H1 (cell line): ENCODE data around the gene CEP152. TPM values are rescaled to one million over a fixed set of nuclear protein-coding genes. Genes with fewer than 3 reads are reported as not detected.

Experiments used
- CTCF ChIA-PET: fragments of 300-600 bp; sonication (Branson Sonifier 250); formaldehyde crosslinking; loops from one replicate; lab custom pipeline; 2021; ENCODE audit not compliant: partially characterized antibody; lab: Charles Lee
- POLR2A ChIA-PET: fragments of 300-600 bp; sonication (Branson Sonifier 250); formaldehyde crosslinking; loops from one replicate; lab custom pipeline; 2021; ENCODE audit warnings: inconsistent platforms; ENCODE audit not compliant: partially characterized antibody; lab: Charles Lee
- DNase-seq, 2 experiments: peaks; one replicate each; pipeline versions ENCODE4 v3.0.0 to v3.0.0-alpha.2; 2010 to 2022; ENCODE audit warnings: low spot score in 2 of 2, low read depth in 1 of 2, mixed read lengths in 1 of 2
- FAIRE-seq: peaks from 2 replicates; lab custom pipeline; 2011; peaks lifted over from hg19 to GRCh38; lab: Jason Lieb, UNC
- H2AFZ ChIP-seq: 2 replicates; pipeline ENCODE4 v1.8.1; 2012; ENCODE audit warnings: low read length, inconsistent platforms
- H2AK5ac ChIP-seq: 2 replicates; pipeline ENCODE4 v1.6.1; 2013; ENCODE audit warnings: low read depth, low read length
- H2BK120ac ChIP-seq: replicated peaks from 2 replicates; pipeline ENCODE3; 2013; ENCODE audit warnings: low read depth, low read length, inconsistent platforms
- H2BK12ac ChIP-seq: 2 replicates; pipeline ENCODE4 v1.6.1; 2013; ENCODE audit warnings: low read depth, low read length
- H2BK15ac ChIP-seq: 2 replicates; pipeline ENCODE4 v1.6.1; 2013; ENCODE audit warnings: low read length
- H2BK20ac ChIP-seq: 2 replicates; pipeline ENCODE4 v1.6.1; 2013; ENCODE audit warnings: low read length
- H2BK5ac ChIP-seq: 2 replicates; pipeline ENCODE4 v1.6.1; 2013; ENCODE audit warnings: low read depth, low read length
- H3K14ac ChIP-seq: 2 replicates; pipeline ENCODE4 v1.6.1; 2013; ENCODE audit warnings: inconsistent platforms; ENCODE audit not compliant: insufficient read length
- H3K18ac ChIP-seq: 2 replicates; pipeline ENCODE4 v1.6.1; 2013; ENCODE audit warnings: low read length; ENCODE audit errors: extremely low read depth
- H3K23ac ChIP-seq: 2 replicates; pipeline ENCODE4 v1.6.1; 2013; ENCODE audit warnings: inconsistent platforms; ENCODE audit not compliant: insufficient read length
- H3K23me2 ChIP-seq: 2 replicates; pipeline ENCODE4 v1.6.1; 2013; ENCODE audit warnings: low read depth, low read length
- H3K27ac ChIP-seq: 2 replicates; pipeline ENCODE4 v1.6.1; 2011; ENCODE audit warnings: low read depth, low read length, inconsistent platforms
- H3K27me3 ChIP-seq, 4 experiments: replicated peaks in 1 of 4; 1 replicate in 1 of 4; 2 replicates in 3 of 4; pipeline versions ENCODE4 v1.6.1 to v1.8.1; 2011 to 2013; ENCODE audit warnings: low read length in 3 of 4, mild to moderate bottlenecking in 3 of 4, inconsistent platforms in 2 of 4, mixed read lengths in 2 of 4, moderate library complexity in 1 of 4; ENCODE audit not compliant: control insufficient read depth in 3 of 4, insufficient read depth in 3 of 4; ENCODE audit errors: extremely low read depth in 1 of 4
- H3K36me3 ChIP-seq, 4 experiments: 2 replicates each; pipeline versions ENCODE4 v1.6.1 to v1.8.1; 2011 to 2013; ENCODE audit warnings: mild to moderate bottlenecking in 4 of 4, low read length in 3 of 4, moderate library complexity in 2 of 4, control low read depth in 1 of 4, inconsistent platforms in 1 of 4; ENCODE audit not compliant: insufficient read depth in 4 of 4, control insufficient read depth in 2 of 4
- H3K4ac ChIP-seq: replicated peaks from 2 replicates; pipeline ENCODE3; 2013; ENCODE audit warnings: low read length, low read depth, mixed read lengths, inconsistent platforms; ENCODE audit not compliant: insufficient read length
- H3K4me1 ChIP-seq, 4 experiments: replicated peaks in 1 of 4; 1 replicate in 1 of 4; 2 replicates in 3 of 4; pipeline versions ENCODE4 v1.6.1 to v1.8.1; 2011 to 2013; ENCODE audit warnings: low read length in 3 of 4, inconsistent platforms in 2 of 4, mixed read lengths in 1 of 4; ENCODE audit not compliant: insufficient read depth in 4 of 4, control insufficient read depth in 3 of 4
- H3K4me2 ChIP-seq, 2 experiments: 2 replicates each; pipeline versions ENCODE4 v1.6.1 to v1.8.1; 2011 to 2013; ENCODE audit warnings: low read depth in 2 of 2, low read length in 2 of 2, control low read depth in 1 of 2, inconsistent platforms in 1 of 2, mild to moderate bottlenecking in 1 of 2; ENCODE audit not compliant: insufficient read depth in 1 of 2
- H3K4me3 ChIP-seq, 4 experiments: fragments of 200-600, 300-600 bp in 1 of 4; sonication (generic), shearing (Covaris generic), sonication (Bioruptor Twin) in 1 of 4; 2 replicates each; pipeline versions ENCODE4 v1.5.1 to v1.8.1; 2011 to 2016; ENCODE audit warnings: low read length in 4 of 4, low read depth in 3 of 4, control low read depth in 2 of 4, inconsistent platforms in 2 of 4, mild to moderate bottlenecking in 2 of 4, mixed read lengths in 1 of 4, moderate library complexity in 1 of 4; ENCODE audit not compliant: insufficient read depth in 2 of 4; ENCODE audit errors: extremely low read depth in 1 of 4
- H3K56ac ChIP-seq: replicated peaks from 2 replicates; pipeline ENCODE3; 2013; ENCODE audit warnings: low read depth, mild to moderate bottlenecking, mixed read lengths, low read length, inconsistent platforms; ENCODE audit not compliant: insufficient read length
- H3K79me1 ChIP-seq: 2 replicates; pipeline ENCODE4 v1.6.1; 2013; ENCODE audit warnings: low read depth, low read length, control low read depth
- H3K79me2 ChIP-seq, 2 experiments: 2 replicates each; pipeline versions ENCODE4 v1.6.1 to v1.8.1; 2012 to 2013; ENCODE audit warnings: low read length in 2 of 2, mild to moderate bottlenecking in 2 of 2, inconsistent platforms in 1 of 2; ENCODE audit not compliant: insufficient read depth in 2 of 2, control insufficient read depth in 1 of 2
- H3K9ac ChIP-seq, 4 experiments: replicated peaks in 1 of 4; 1 replicate in 1 of 4; 2 replicates in 3 of 4; pipeline versions ENCODE4 v1.6.1 to v1.8.1; 2011 to 2013; ENCODE audit warnings: low read depth in 3 of 4, low read length in 3 of 4, control low read depth in 2 of 4, mild to moderate bottlenecking in 2 of 4, moderate library complexity in 2 of 4, inconsistent platforms in 1 of 4; ENCODE audit errors: extremely low read depth in 1 of 4
- H3K9me3 ChIP-seq, 2 experiments: 2 replicates each; pipeline versions ENCODE4 v1.6.1 to v1.8.1; 2012 to 2013; ENCODE audit warnings: mild to moderate bottlenecking in 2 of 2, moderate library complexity in 2 of 2, control low read depth in 1 of 2, inconsistent platforms in 1 of 2, low read depth in 1 of 2, low read length in 1 of 2, mixed read lengths in 1 of 2; ENCODE audit not compliant: insufficient read depth in 2 of 2
- H4K20me1 ChIP-seq, 2 experiments: replicated peaks in 1 of 2; 2 replicates each; pipeline versions ENCODE3 to v1.8.1; 2011 to 2013; ENCODE audit warnings: inconsistent platforms in 2 of 2, low read length in 2 of 2, mild to moderate bottlenecking in 1 of 2; ENCODE audit not compliant: insufficient read depth in 2 of 2, control insufficient read depth in 1 of 2
- H4K5ac ChIP-seq: 2 replicates; pipeline ENCODE4 v1.6.1; 2013; ENCODE audit warnings: low read length, low read depth, mixed read lengths, inconsistent platforms; ENCODE audit not compliant: insufficient read length
- H4K8ac ChIP-seq: 2 replicates; pipeline ENCODE4 v1.8.0; 2013; ENCODE audit warnings: mild to moderate bottlenecking, moderate library complexity, low read length, inconsistent platforms; ENCODE audit not compliant: insufficient read depth; ENCODE audit errors: extremely low read depth
- H4K91ac ChIP-seq: replicated peaks from 2 replicates; pipeline ENCODE3; 2013; ENCODE audit warnings: low read length, mixed read lengths, inconsistent platforms; ENCODE audit not compliant: insufficient read length
- BCL11A ChIP-seq, 2 experiments: IDR thresholded peaks; one replicate each; pipeline ENCODE4 v1.6.1; 2011; ENCODE audit warnings: low read depth in 2 of 2, low read length in 2 of 2, mild to moderate bottlenecking in 2 of 2
- CHD1 ChIP-seq: IDR thresholded peaks from 2 replicates; pipeline ENCODE4 v1.6.1; 2012; ENCODE audit warnings: low read depth, low read length, improper control_type of control experiment
- CTBP2 ChIP-seq: IDR thresholded peaks from 2 replicates; pipeline ENCODE4 v1.7.0; 2011; ENCODE audit warnings: borderline replicate concordance, mild to moderate bottlenecking, moderate library complexity, mixed read lengths, low read length; ENCODE audit not compliant: insufficient read depth, insufficient read length
- GTF2F1 ChIP-seq: IDR thresholded peaks from 2 replicates; pipeline ENCODE4 v1.6.1; 2012; ENCODE audit warnings: low read depth, low read length, improper control_type of control experiment, borderline replicate concordance
- JUND ChIP-seq: IDR thresholded peaks from 2 replicates; pipeline ENCODE4 v1.6.1; 2011; ENCODE audit warnings: mild to moderate bottlenecking, improper control_type of control experiment, low read length
- PHF8 ChIP-seq: fragments of 200-600 bp; sonication (generic); conservative IDR thresholded peaks from 2 replicates; pipeline ENCODE4 v1.7.1; 2012; ENCODE audit warnings: low read depth, mild to moderate bottlenecking, inconsistent platforms, low read length, moderate library complexity
- SIN3A ChIP-seq, 2 experiments: IDR thresholded peaks in 1 of 2; conservative IDR thresholded peaks in 1 of 2; 2 replicates each; pipeline ENCODE4 v1.6.1; 2011 to 2012; ENCODE audit warnings: low read length in 2 of 2, improper control_type of control experiment in 1 of 2, low read depth in 1 of 2, mild to moderate bottlenecking in 1 of 2
- TCF12 ChIP-seq: IDR thresholded peaks from 2 replicates; pipeline ENCODE4 v1.6.1; 2011; ENCODE audit warnings: low read depth, mild to moderate bottlenecking, low read length
- TEAD4 ChIP-seq: IDR thresholded peaks from 2 replicates; pipeline ENCODE4 v1.6.1; 2012; ENCODE audit warnings: low read depth, low read length, inconsistent platforms, mixed read lengths
- ZNF274 ChIP-seq: IDR thresholded peaks from 2 replicates; pipeline ENCODE4 v1.7.0; 2012; ENCODE audit warnings: low read length, borderline replicate concordance; ENCODE audit errors: extremely low read depth
- WGBS, 2 experiments: shearing (Covaris generic) in 1 of 2; methylation state at CpG; one replicate each; pipeline versions ENCODE4 v1.1.6 to v1.1.7; 2013 to 2015; ENCODE audit warnings: low lambda C conversion rate in 2 of 2, mixed read lengths in 2 of 2, inconsistent platforms in 1 of 2, low coverage in 1 of 2, missing lambda C conversion rate in 1 of 2; ENCODE audit not compliant: insufficient replicate concordance in 2 of 2, insufficient coverage in 1 of 2, insufficient read length in 1 of 2; ENCODE audit errors: extremely low coverage in 1 of 2, missing lambda C conversion rate in 1 of 2; 5-methylcytosine and 5-hydroxymethylcytosine counted together
- polyA plus RNA-seq, 7 experiments: library from polyadenylated mRNA; depleted of rRNA in 3 of 7; stranded (reverse) in 5 of 7; unstranded in 2 of 7; fragments of >200 nt in 5 of 7; fragments of 200-250 nt in 2 of 7; gene quantifications; 1 replicate in 5 of 7; 2 replicates in 1 of 7; 4 replicates in 1 of 7; pipeline versions ENCODE4 v1.2.1 to v1.2.3, GENCODE V29; 2011 to 2013; ENCODE audit warnings: missing spikeins in 2 of 7, mixed read lengths in 2 of 7
- total RNA-seq: library from RNA; stranded (reverse); fragmentation: NEBNext Ultra II Directional; extraction: Animal tissue kit (Norgen Biotek cat#: 25700); gene quantifications from 2 replicates; pipeline ENCODE4 v1.2.1, GENCODE V29; 2021

The CEP152 gene
- total and polyA plus RNA-seq, 2 of the 8 experiments (the other 6 are each of a cell fraction or from before 2014, with no cell fraction given): 1.4 to 16.2 TPM

- Histone ChIP-seq H2BK20ac (no peak overlapping the region), H3K23ac (no peak overlapping the region), H3K14ac (no peak overlapping the region), H3K18ac (no peak overlapping the region), H3K27ac (no peak overlapping the region), H3K79me2 (no peaks in the 10 kb centered on the region), H3K9me3 (no peaks in the 10 kb centered on the region), H4K8ac (no peak overlapping the region), H3K4me2 (no peak overlapping the region), H3K4me3 (no peak overlapping the region), H3K56ac (no peak overlapping the region), H2BK12ac (no peak overlapping the region), H3K79me1 (no peaks in the 10 kb centered on the region), H2BK15ac (no peak overlapping the region), H4K5ac (no peak overlapping the region), H3K4ac (no peak overlapping the region), H4K20me1 (no peaks in the 10 kb centered on the region), H4K91ac (no peak overlapping the region), H2AFZ (no peak overlapping the region), H3K9ac (no peak overlapping the region), H3K27me3 (no peaks in the 10 kb centered on the region), H2AK5ac (no peak overlapping the region), H2BK120ac (no peak overlapping the region), H3K23me2 (no peaks in the 10 kb centered on the region), H2BK5ac (no peak overlapping the region), H3K4me1 (no peaks in the 10 kb centered on the region), H3K36me3 (peaks cover 0 to 31% (median 11%) of the 10 kb centered on the region in 4 experiments; a peak in 5 of 8 replicates)
- POLR2A ChIA-PET: no interaction called here
- DNase-seq (no peak), FAIRE-seq (no peak)
- WGBS, 2 experiments: 91% methylated on average over 2 of the region's 2 CpGs; no CpG with 5 or more reads in 1 of the 2 experiments
- no peak for TF ChIP-seq SIN3A (conservative IDR thresholded peaks at IDR 0.05 in 1 of 2, IDR thresholded peaks at IDR 0.05 in 1 of 2; ENCODE audit: low read depth in 1 of 2, low read length in 2 of 2)
- TF ChIP-seq CTBP2: no peak
- no peak for TF ChIP-seq GTF2F1
- TF ChIP-seq CHD1: no peak
- no peak for TF ChIP-seq TCF12
- no peak for TF ChIP-seq ZNF274
- TF ChIP-seq JUND: no peak
- TF ChIP-seq PHF8: no peak
- no peak for TF ChIP-seq BCL11A (IDR thresholded peaks at IDR 0.05; ENCODE audit: low read depth in 2 of 2, low read length in 2 of 2)
- no peak for TF ChIP-seq TEAD4
- CTCF ChIA-PET: no interaction called here
Observed at GRCh38 chr15:48761393-48762158, 49.3 kb downstream of the CEP152 start.
